BE2C (cell line): ENCODE data around the gene VRK2.
"Not testable (repeated sequence)": the region's sequence is repeated elsewhere in the genome, so short reads cannot be mapped to it uniquely, and the experiment has no call there.

Experiments
- DNase-seq: peaks from one replicate; pipeline ENCODE4 v3.0.0-alpha.2; 2020
- H3K27me3 ChIP-seq: fragments of 250-450 bp; sonication (Bioruptor Pico); 2 replicates; pipeline ENCODE4 v1.5.1; 2020; ENCODE audit warnings: mild to moderate bottlenecking
- H3K36me3 ChIP-seq: fragments of 250-450 bp; sonication (Bioruptor Pico); 2 replicates; pipeline ENCODE4 v1.5.1; 2020; ENCODE audit warnings: mild to moderate bottlenecking
- H3K4me1 ChIP-seq: fragments of 250-450 bp; sonication (Bioruptor Pico); 2 replicates; pipeline ENCODE4 v1.5.1; 2020
- H3K4me3 ChIP-seq: 2 replicates; pipeline ENCODE4 v1.5.1; 2011; ENCODE audit warnings: low read depth, low read length
- H3K9me3 ChIP-seq: fragments of 250-450 bp; sonication (Bioruptor Pico); 2 replicates; pipeline ENCODE4 v1.5.1; 2020
- CTCF ChIP-seq: IDR thresholded peaks from 2 replicates; pipeline ENCODE4 v1.5.1; 2012; ENCODE audit warnings: mild to moderate bottlenecking, low read depth, low read length

VRK2 gene

GRCh38 chr2:58155160-58155778 lies 108.7 kb downstream of the VRK2 start:
- no peaks in the 10 kb centered on the region for H3K9me3 ChIP-seq
- no peak for DNase-seq
- TF ChIP-seq CTCF, result no peak
- no peaks in the 10 kb centered on the region for H3K36me3 ChIP-seq
- no peak overlapping the region for H3K4me3 ChIP-seq
- H3K27me3 ChIP-seq, result no peaks in the 10 kb centered on the region
- H3K4me1 ChIP-seq, result no peaks in the 10 kb centered on the region

GRCh38 chr2:58156780-58157179 lies 110.2 kb downstream of the VRK2 start:
- H3K9me3 ChIP-seq, result no peaks in the 10 kb centered on the region
- no peak overlapping the region for H3K4me3 ChIP-seq
- no peaks in the 10 kb centered on the region for H3K27me3 ChIP-seq
- H3K36me3 ChIP-seq, result no peaks in the 10 kb centered on the region
- no peaks in the 10 kb centered on the region for H3K4me1 ChIP-seq
- no peak for TF ChIP-seq CTCF
- DNase-seq, result no peak

- no peaks in the 10 kb centered on the region for H3K36me3 ChIP-seq
- TF ChIP-seq CTCF, result no peak
Observed at GRCh38 chr2:58157754-58158153, 111.1 kb downstream of the VRK2 start.

GRCh38 chr2:58158481-58158880 lies 111.9 kb downstream of the VRK2 start:
- Histone ChIP-seq H3K4me3 (no peak overlapping the region), H3K27me3 (no peaks in the 10 kb centered on the region), H3K4me1 (no peaks in the 10 kb centered on the region), H3K9me3 (no peaks in the 10 kb centered on the region), H3K36me3 (no peaks in the 10 kb centered on the region)
- TF ChIP-seq CTCF, result no peak
- DNase-seq, result no peak

More at GRCh38 chr2:58157754-58158153, 111.1 kb downstream of the VRK2 start:
- Histone ChIP-seq H3K4me1 (no peaks in the 10 kb centered on the region), H3K9me3 (no peaks in the 10 kb centered on the region), H3K4me3 (no peak overlapping the region), H3K27me3 (no peaks in the 10 kb centered on the region)
- DNase-seq, result no peak

- no peaks in the 10 kb centered on the region for H3K4me1 ChIP-seq
- no peaks in the 10 kb centered on the region for H3K36me3 ChIP-seq
- H3K27me3 ChIP-seq, result no peaks in the 10 kb centered on the region
- no peak overlapping the region for H3K4me3 ChIP-seq
- H3K9me3 ChIP-seq, result no peaks in the 10 kb centered on the region
- DNase-seq, result no peak
- no peak for TF ChIP-seq CTCF
Observed at GRCh38 chr2:58163913-58164312, 117.3 kb downstream of the VRK2 start.

- not testable (repeated sequence) for H3K4me1 ChIP-seq
Observed at GRCh38 chr2:58168130-58168529, 121.5 kb downstream of the VRK2 start.

GRCh38 chr2:58169845-58170244 lies 123.2 kb downstream of the VRK2 start:
- H3K27me3 ChIP-seq, DNase-seq, H3K36me3 ChIP-seq, H3K4me1 ChIP-seq, H3K4me3 ChIP-seq, H3K9me3 ChIP-seq: not testable (repeated sequence)

More at GRCh38 chr2:58168130-58168529, 121.5 kb downstream of the VRK2 start:
- H3K4me3 ChIP-seq, H3K9me3 ChIP-seq, H3K36me3 ChIP-seq, H3K27me3 ChIP-seq, DNase-seq: not testable (repeated sequence)

GRCh38 chr2:58170334-58170933 lies 123.8 kb downstream of the VRK2 start:
- not testable (repeated sequence) for H3K27me3 ChIP-seq, H3K4me3 ChIP-seq, DNase-seq, H3K36me3 ChIP-seq, H3K9me3 ChIP-seq, H3K4me1 ChIP-seq

GRCh38 chr2:58171831-58172230 lies 125.2 kb downstream of the VRK2 start:
- H3K9me3 ChIP-seq, H3K4me3 ChIP-seq, H3K4me1 ChIP-seq, DNase-seq, H3K27me3 ChIP-seq, H3K36me3 ChIP-seq: not testable (repeated sequence)

- H3K36me3 ChIP-seq, DNase-seq, H3K9me3 ChIP-seq, H3K27me3 ChIP-seq, H3K4me3 ChIP-seq, H3K4me1 ChIP-seq: not testable (repeated sequence)
Observed at GRCh38 chr2:58177187-58177586, 130.6 kb downstream of the VRK2 start.
